GM19467 (cell line): ENCODE data around the gene CPT1B.

Source experiments
- ATAC-seq: cut with Tn5 transposase; IDR thresholded peaks from one replicate; pipeline ENCODE4 v1.9.1; 2021; ENCODE audit warnings: mild to moderate bottlenecking, moderate library complexity; ENCODE audit not compliant: unreplicated experiment

Gene CPT1B

GRCh38 chr22:50571264-50572175, 6.7 kb downstream of the CPT1B start:
- ATAC-seq, result no peak

GRCh38 chr22:50570861-50571260, 7.4 kb downstream of the CPT1B start:
- ATAC-seq, result no peak

- ATAC-seq, result no peak
These were observed 8.2 kb downstream of the CPT1B start for GRCh38 chr22:50569896-50570535.

- no peak for ATAC-seq
These were observed 9.2 kb downstream of the CPT1B start for GRCh38 chr22:50569041-50569459.

GRCh38 chr22:50568626-50569025, 9.6 kb downstream of the CPT1B start:
- ATAC-seq, result no peak

GRCh38 chr22:50567721-50568252, 10.4 kb downstream of the CPT1B start:
- ATAC-seq, result no peak

GRCh38 chr22:50564289-50564688, 13.9 kb downstream of the CPT1B start:
- ATAC-seq, result no peak

GRCh38 chr22:50563413-50564160, 14.6 kb downstream of the CPT1B start:
- no peak for ATAC-seq

- ATAC-seq, result peak; percentile 89
These were observed 15.5 kb downstream of the CPT1B start, which contains the start of gene SYCE3 for GRCh38 chr22:50562523-50563412. Gene SYCE3 (minus strand): TSS chr22:50562919. CDS start chr22:50556405, 6,514 bp downstream.

GRCh38 chr22:50561401-50562358, 16.5 kb downstream of the CPT1B start:
- ATAC-seq, result no peak

- ATAC-seq, result no peak
These were observed 18.2 kb downstream of the CPT1B start for GRCh38 chr22:50560034-50560433.

GRCh38 chr22:50556703-50557102, 21.5 kb downstream of the CPT1B start:
- ATAC-seq, result no peak

- no peak for ATAC-seq
These were observed 24.9 kb downstream of the CPT1B start for GRCh38 chr22:50553310-50553709.

- no peak for ATAC-seq
These were observed 27.0 kb downstream of the CPT1B start for GRCh38 chr22:50551160-50551752.

GRCh38 chr22:50550395-50550794, 27.8 kb downstream of the CPT1B start:
- no peak for ATAC-seq

- no peak for ATAC-seq
These were observed 29.1 kb downstream of the CPT1B start for GRCh38 chr22:50548921-50549790.

GRCh38 chr22:50548040-50548920, 29.9 kb downstream of the CPT1B start:
- ATAC-seq, result no peak
